Stimulated activated CD8-positive, alpha-beta memory T cell treated with anti-CD3 and anti-CD28 coated beads, Interleukin-2, amount 100 ng/mL, for 1 hour (primary cell): ENCODE measurements around the gene MYCBPAP.

Experiments used
- DNase-seq, 2 donors: peaks; one replicate each; pipeline ENCODE4 v3.0.0-alpha.2; 2020; ENCODE audit warnings: low read depth in 2 of 2

Gene MYCBPAP

GRCh38 chr17:50487213-50488096 lies 20.8 kb upstream of the MYCBPAP start:
- no peak for DNase-seq

- DNase-seq: no peak
These were observed 19.4 kb upstream of the MYCBPAP start for GRCh38 chr17:50488880-50489279.

DNA sequence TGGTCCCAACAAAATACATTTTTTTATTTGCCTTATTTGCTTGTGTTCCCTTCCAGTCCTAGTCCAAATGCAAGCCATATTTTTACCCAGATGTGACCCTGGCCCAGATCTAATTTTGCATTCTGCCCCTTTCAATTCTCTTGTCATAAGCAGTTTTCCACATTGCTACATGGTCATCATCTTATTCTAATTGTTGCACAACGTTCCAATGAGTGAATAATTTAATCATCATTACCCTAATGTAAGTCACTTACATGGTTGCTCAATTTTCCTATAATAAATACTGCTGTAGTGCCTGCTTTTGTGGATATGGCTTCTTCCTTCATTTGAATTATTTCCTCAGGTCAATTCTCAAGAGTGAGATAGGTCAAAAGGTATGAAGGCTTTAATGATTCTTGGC lies 16.7 kb upstream of the MYCBPAP start:
- no peak for DNase-seq

GRCh38 chr17:50492214-50492613 lies 16.0 kb upstream of the MYCBPAP start:
- DNase-seq: no peak

DNA sequence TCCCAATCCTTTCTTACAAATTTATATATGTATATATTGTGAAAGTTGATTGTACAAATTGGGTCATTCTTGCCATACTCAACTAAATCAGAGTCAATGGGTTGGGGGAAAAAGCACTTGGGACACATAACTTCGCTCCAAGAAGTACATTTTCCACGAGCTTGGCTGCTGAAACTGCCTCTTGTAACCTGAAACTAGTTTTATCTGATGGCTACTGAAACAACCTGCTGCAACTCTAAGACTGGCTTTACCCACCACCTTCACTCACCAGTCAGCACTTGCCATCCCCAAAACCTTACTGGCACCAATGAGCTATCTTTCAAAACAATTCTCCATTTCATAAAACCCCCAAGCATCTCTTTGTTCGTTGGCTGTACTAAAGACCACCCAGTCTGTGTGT lies 14.5 kb upstream of the MYCBPAP start:
- DNase-seq: no peak

GRCh38 chr17:50495217-50495823 lies 12.9 kb upstream of the MYCBPAP start:
- no peak for DNase-seq

DNA sequence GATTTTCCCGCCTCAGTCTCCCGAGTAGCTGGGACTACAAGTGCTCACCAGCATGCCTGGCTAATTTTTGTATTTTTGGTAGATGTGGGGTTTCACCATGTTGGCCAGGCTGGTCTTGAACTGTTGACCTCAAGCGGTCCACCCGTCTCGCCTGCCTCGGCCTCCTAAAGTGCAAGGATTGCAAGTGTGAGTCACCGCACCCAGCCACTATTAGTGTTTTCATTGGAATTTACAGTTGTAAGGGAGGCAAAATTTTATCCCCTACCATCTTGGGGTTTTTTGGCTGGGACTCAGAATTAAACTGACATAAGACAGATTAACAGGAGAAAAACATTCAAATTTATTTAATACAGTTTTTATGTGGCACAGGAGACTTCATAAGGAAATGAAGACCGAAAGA lies 12.3 kb upstream of the MYCBPAP start:
- DNase-seq: no peak

- no peak for DNase-seq
These were observed 10.0 kb upstream of the MYCBPAP start for GRCh38 chr17:50498021-50498874.

DNA sequence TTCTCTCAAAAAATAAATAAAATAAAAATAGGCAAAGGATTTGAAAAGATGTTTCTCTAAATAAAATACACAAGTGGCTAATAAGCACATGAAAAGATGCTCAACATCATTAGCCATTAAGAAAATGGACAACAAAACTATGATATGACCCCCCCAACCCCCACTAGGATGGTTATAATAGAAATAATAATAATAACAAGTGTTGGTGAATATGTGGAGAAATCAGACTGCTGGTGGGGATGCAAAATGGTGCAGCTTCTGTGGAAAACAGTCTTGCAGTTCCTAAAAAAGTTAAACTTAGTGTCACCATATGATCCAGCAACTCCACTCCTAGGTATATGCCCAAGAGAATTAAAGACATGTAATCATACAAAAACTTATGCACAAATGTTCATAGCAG lies 9.0 kb upstream of the MYCBPAP start:
- DNase-seq: no peak

- no peak for DNase-seq
These were observed 8.5 kb upstream of the MYCBPAP start for GRCh38 chr17:50499721-50500120.

DNA sequence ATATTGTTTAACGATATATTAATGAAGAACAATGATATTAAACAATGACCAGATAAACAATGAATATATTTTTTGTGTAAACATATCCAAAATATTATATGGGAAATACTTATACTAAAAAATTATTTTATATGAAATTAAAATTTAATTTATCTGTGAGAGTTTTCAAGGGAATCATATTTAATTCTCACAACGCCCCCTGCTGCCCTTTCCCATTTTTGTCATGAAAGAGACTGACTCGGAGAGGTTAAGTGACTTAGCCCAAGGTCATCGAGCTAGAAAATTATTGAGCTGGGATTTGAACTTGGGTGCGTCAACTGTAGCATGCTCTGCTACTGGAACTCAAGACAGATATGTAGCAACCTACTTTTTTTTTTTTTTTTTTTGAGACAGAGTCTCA lies 7.2 kb upstream of the MYCBPAP start:
- DNase-seq: no peak

DNA sequence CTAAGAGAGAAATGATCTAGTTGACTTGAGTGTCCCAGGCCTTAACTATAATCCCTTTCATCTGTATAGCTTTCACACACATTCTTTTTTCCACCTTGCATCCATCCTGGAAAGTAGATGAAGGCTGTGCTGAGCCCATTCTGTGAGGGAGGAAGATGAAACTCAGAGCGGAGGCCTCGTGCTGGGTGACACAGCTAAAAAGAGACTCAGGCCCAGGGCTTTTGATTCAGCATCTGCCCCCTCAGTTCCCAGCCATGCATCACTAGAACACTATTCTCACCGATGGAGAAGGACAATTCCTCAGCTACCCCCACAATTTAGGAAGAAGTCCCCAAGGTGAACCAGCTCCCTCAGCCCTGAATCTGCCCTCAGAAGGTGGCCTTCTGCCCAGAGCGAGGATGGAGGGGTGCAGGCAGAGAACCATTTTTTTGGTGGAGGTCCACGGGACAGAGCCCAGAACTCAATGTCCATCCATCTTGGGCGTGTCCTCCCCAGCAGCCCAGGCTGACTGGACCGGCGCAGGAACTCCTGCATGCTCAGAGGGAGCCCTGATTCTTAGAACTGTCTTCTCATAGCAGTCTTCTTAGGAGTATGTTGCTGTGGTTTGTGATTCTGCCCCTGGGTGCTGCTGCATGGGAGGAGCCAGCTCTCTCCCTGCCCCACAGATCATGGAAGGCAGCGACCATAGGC lies 5.8 kb upstream of the MYCBPAP start:
- no peak for DNase-seq

GRCh38 chr17:50505591-50506130 lies 2.6 kb upstream of the MYCBPAP start:
- no peak for DNase-seq

- no peak for DNase-seq
These were observed 1.9 kb upstream of the MYCBPAP start for GRCh38 chr17:50506298-50506697.

DNA sequence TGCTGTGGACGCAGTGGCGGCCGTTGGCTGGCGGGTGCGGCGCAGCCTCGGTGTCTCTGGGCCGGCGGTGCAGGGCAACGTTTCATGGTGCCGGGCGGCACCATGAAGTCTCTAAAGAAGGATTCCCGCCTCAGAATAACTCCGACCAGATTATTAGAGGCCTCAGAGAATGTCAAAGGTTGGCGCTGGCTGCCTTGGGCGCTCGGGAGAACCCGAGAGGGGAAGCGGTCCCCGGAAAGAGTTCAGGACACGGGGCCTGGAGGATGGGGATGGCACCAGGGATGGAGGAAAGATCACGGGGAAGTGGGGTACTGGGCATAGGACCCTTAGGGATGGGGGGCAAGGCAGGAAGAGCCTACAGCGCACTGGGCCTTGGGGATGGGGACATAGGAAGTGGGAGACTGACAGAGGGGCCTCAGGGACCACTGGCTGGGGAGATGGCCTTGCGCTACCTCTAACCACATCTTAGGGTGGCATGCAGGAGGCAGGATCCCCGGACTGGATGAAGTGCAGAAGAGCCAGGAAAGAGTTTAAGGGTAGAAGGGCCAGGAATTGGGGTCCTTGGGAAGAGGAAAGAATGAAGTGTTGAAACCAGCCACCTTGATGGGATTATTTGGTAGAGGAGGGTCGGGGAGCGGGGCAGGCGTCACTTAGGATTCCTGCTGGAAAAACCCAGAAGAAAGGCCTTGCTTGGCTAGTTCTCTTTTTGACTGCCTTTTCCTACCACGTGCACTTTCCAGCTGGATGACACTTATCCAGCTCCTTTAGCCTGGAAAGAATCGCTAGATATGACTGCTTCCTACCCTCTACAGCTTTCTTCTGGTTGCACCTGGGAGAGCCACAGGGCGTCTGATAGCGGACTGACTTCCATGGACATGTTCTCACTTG lies 578 bp downstream of the MYCBPAP start:
- no peak for DNase-seq

DNA sequence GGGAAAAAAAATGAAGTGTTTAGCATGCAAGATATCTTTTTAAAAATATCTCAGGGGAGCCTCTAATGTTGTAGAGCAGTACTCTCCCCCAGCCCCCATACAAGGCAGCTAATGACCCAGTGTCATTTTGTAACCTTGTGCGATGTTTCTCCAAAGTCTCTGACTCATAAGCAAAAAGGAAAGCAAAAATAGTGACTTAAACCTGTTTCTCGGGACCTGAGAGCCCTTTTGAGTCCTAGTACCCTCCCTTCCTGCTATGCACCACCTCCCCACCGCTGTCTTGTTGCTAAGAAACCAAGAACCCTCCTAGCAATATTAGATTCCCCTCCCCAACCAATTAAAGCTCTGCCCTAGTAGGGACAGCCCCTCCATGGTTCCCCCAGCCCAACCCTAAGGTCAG lies 2.8 kb downstream of the MYCBPAP start:
- no peak for DNase-seq

DNA sequence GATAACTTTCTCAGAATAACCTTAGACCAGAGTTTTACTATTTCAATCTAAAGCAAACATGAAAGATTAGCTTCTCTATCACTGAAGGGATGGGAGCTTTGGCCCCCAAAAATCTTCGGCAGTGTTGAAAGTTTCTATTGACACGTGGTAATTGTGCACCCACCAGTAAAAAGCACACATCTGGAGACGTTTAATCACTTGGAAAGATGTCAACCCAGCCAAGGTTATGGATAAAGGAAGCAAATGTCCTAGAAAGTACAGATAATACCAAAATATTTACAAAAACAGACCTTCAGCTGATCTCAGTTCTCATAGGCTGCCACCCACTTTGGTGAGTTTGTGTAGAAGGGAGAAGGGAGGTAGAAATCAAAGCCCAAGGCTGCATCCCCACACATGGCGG lies 5.3 kb downstream of the MYCBPAP start:
- DNase-seq: no peak

GRCh38 chr17:50514388-50514787 lies 6.1 kb downstream of the MYCBPAP start:
- DNase-seq: no peak

GRCh38 chr17:50514936-50515702 lies 6.9 kb downstream of the MYCBPAP start:
- DNase-seq: no peak

GRCh38 chr17:50517011-50517410 lies 8.8 kb downstream of the MYCBPAP start:
- DNase-seq: no peak
